Muscle of arm (tissue), 12 donors: Measurements from ENCODE around the gene RRBP1. TPM values are rescaled to one million over a fixed set of nuclear protein-coding genes. Genes with fewer than 3 reads are reported as not detected.

Experiments used
- DNase-seq: peaks from one replicate; pipeline ENCODE4 v3.0.0-alpha.2; 2013
- polyA plus RNA-seq, 12 donors: library from polyadenylated mRNA; unstranded; fragments of 120-200 nt; gene quantifications; one replicate each; pipeline ENCODE4 v1.2.1, GENCODE V29; 2013; ENCODE audit not compliant: insufficient read length in 12 of 12

The RRBP1 gene
- polyA plus RNA-seq, 12 donors = 96.1 to 186 (median 114) TPM; not detected in 1

GRCh38 chr20:17637413-17637780 is 44.6 kb downstream of the RRBP1 start:
- DNase-seq = no peak

GRCh38 chr20:17636523-17637412 is 45.3 kb downstream of the RRBP1 start:
- DNase-seq = peak; percentile 71

GRCh38 chr20:17635332-17636244 is 46.5 kb downstream of the RRBP1 start:
- DNase-seq = no peak

GRCh38 chr20:17634661-17635331 is 47.2 kb downstream of the RRBP1 start:
- DNase-seq = no peak

GRCh38 chr20:17633850-17634500 is 48.1 kb downstream of the RRBP1 start:
- DNase-seq = no peak

- no peak for DNase-seq
Observed at GRCh38 chr20:17633221-17633849, 48.7 kb downstream of the RRBP1 start.

- no peak for DNase-seq
Observed at GRCh38 chr20:17631576-17632319, 50.3 kb downstream of the RRBP1 start.

GRCh38 chr20:17630806-17631195 is 51.2 kb downstream of the RRBP1 start:
- DNase-seq = no peak

- no peak for DNase-seq
Observed at GRCh38 chr20:17630151-17630805, 51.8 kb downstream of the RRBP1 start.

GRCh38 chr20:17629678-17630089 is 52.4 kb downstream of the RRBP1 start:
- no peak for DNase-seq

GRCh38 chr20:17629025-17629424 is 53.0 kb downstream of the RRBP1 start:
- no peak for DNase-seq

GRCh38 chr20:17628101-17628841 is 53.8 kb downstream of the RRBP1 start:
- no peak for DNase-seq

- DNase-seq = no peak
Observed at GRCh38 chr20:17627101-17627955, 54.7 kb downstream of the RRBP1 start.

- DNase-seq = no peak
Observed at GRCh38 chr20:17626217-17627007, 55.6 kb downstream of the RRBP1 start.

GRCh38 chr20:17625246-17626051 is 56.6 kb downstream of the RRBP1 start:
- DNase-seq = no peak

- no peak for DNase-seq
Observed at GRCh38 chr20:17624551-17625245, 57.3 kb downstream of the RRBP1 start.
